DOHH2 (cell line): ENCODE results near the gene TANC1.

Experiments used
- H3F3A ChIP-seq: fragments of 200-600 bp; sonication (generic), shearing (Covaris generic); 2 replicates; pipeline ENCODE4 v1.6.0; 2016; ENCODE audit warnings: antibody characterized with exemption, mild to moderate bottlenecking; ENCODE audit not compliant: control insufficient read depth, insufficient read depth
- H3K27ac ChIP-seq: fragments of 200-600 bp; sonication (generic); 2 replicates; pipeline ENCODE4 v1.5.1; 2014; ENCODE audit warnings: low read depth, mild to moderate bottlenecking, low read length, moderate library complexity
- H3K27me3 ChIP-seq: fragments of 200-600 bp; sonication (generic); 2 replicates; pipeline ENCODE4 v1.6.1; 2014; ENCODE audit warnings: mild to moderate bottlenecking, low read length, mixed read lengths; ENCODE audit not compliant: control insufficient read depth
- H3K36me3 ChIP-seq: fragments of 200-600 bp; sonication (generic); 2 replicates; pipeline ENCODE4 v1.6.1; 2014; ENCODE audit warnings: mild to moderate bottlenecking, low read length, moderate library complexity, mixed read lengths; ENCODE audit not compliant: control insufficient read depth
- H3K4me1 ChIP-seq: fragments of 200-600 bp; sonication (generic); 2 replicates; pipeline ENCODE4 v1.6.1; 2014; ENCODE audit warnings: mild to moderate bottlenecking, low read length, mixed read lengths; ENCODE audit not compliant: control insufficient read depth
- H3K4me2 ChIP-seq: fragments of 200-600 bp; sonication (generic); 2 replicates; pipeline ENCODE4 v1.6.0; 2014; ENCODE audit warnings: mild to moderate bottlenecking, low read length, moderate library complexity
- H3K4me3 ChIP-seq: fragments of 200-600 bp; sonication (generic); 2 replicates; pipeline ENCODE4 v1.5.1; 2014; ENCODE audit warnings: mild to moderate bottlenecking, low read length, mixed read lengths
- H3K79me2 ChIP-seq: fragments of 200-600 bp; sonication (generic); 2 replicates; pipeline ENCODE4 v1.6.1; 2014; ENCODE audit warnings: mild to moderate bottlenecking, low read length, mixed read lengths; ENCODE audit not compliant: control insufficient read depth
- H3K9me2 ChIP-seq: fragments of 200-600 bp; sonication (generic); replicated peaks from 2 replicates; pipeline ENCODE4 v1.6.1; 2014; ENCODE audit warnings: mild to moderate bottlenecking, low read length, mixed read lengths; ENCODE audit not compliant: control insufficient read depth
- H3K9me3 ChIP-seq: fragments of 200-600 bp; sonication (generic); 2 replicates; pipeline ENCODE4 v1.6.1; 2014; ENCODE audit warnings: antibody characterized with exemption, low read length, mixed read lengths; ENCODE audit not compliant: control insufficient read depth, insufficient read depth
- H4K20me1 ChIP-seq: fragments of 200-600 bp; sonication (generic); 2 replicates; pipeline ENCODE4 v1.6.0; 2014; ENCODE audit warnings: low read depth, mild to moderate bottlenecking, antibody characterized with exemption, low read length, moderate library complexity; ENCODE audit not compliant: control insufficient read depth, insufficient read depth
- CTCF ChIP-seq: fragments of 200-600 bp; sonication (generic); IDR thresholded peaks from one replicate; pipeline ENCODE4 v1.5.1; 2014; ENCODE audit warnings: antibody characterized with exemption, mild to moderate bottlenecking, low read depth, low read length; ENCODE audit not compliant: poor library complexity, severe bottlenecking
- EZH2phosphoT487 ChIP-seq: fragments of 200-600 bp; sonication (generic); IDR thresholded peaks from 2 replicates; pipeline ENCODE4 v1.6.1; 2017; ENCODE audit warnings: borderline replicate concordance, mild to moderate bottlenecking, antibody characterized with exemption, low read length, moderate library complexity, mixed read lengths

The TANC1 gene

GRCh38 chr2:158928515-158928914 is 39.9 kb upstream of the TANC1 start:
- H3K9me3 ChIP-seq: no peaks in the 10 kb centered on the region
- H4K20me1 ChIP-seq: no peaks in the 10 kb centered on the region
- TF ChIP-seq EZH2phosphoT487 (no peak), CTCF (no peak)
- H3K79me2 ChIP-seq: no peaks in the 10 kb centered on the region
- H3K36me3 ChIP-seq: no peaks in the 10 kb centered on the region
- H3K27ac ChIP-seq: no peak overlapping the region
- no peak overlapping the region for H3K4me3 ChIP-seq
- no peaks in the 10 kb centered on the region for H3K27me3 ChIP-seq
- no peaks in the 10 kb centered on the region for H3F3A ChIP-seq
- H3K9me2 ChIP-seq: no peaks in the 10 kb centered on the region
- H3K4me2 ChIP-seq: no peak overlapping the region
- H3K4me1 ChIP-seq: no peaks in the 10 kb centered on the region

- no peaks in the 10 kb centered on the region for H3K27me3 ChIP-seq
- TF ChIP-seq EZH2phosphoT487: no peak
- no peak for TF ChIP-seq CTCF
- H3F3A ChIP-seq: no peaks in the 10 kb centered on the region
- no peaks in the 10 kb centered on the region for H3K36me3 ChIP-seq
- no peaks in the 10 kb centered on the region for H3K9me2 ChIP-seq
- no peak overlapping the region for H3K4me3 ChIP-seq
- no peaks in the 10 kb centered on the region for H4K20me1 ChIP-seq
- no peaks in the 10 kb centered on the region for H3K9me3 ChIP-seq
- no peaks in the 10 kb centered on the region for H3K4me1 ChIP-seq
- H3K4me2 ChIP-seq: no peak overlapping the region
- H3K27ac ChIP-seq: no peak overlapping the region
- H3K79me2 ChIP-seq: no peaks in the 10 kb centered on the region
Measured at GRCh38 chr2:158928965-158929364, 39.5 kb upstream of the TANC1 start.

GRCh38 chr2:158931572-158931971 is 36.9 kb upstream of the TANC1 start:
- Histone ChIP-seq H3F3A (no peaks in the 10 kb centered on the region), H3K9me2 (no peaks in the 10 kb centered on the region), H3K4me2 (no peak overlapping the region), H3K27ac (no peak overlapping the region), H3K9me3 (no peaks in the 10 kb centered on the region), H3K27me3 (no peaks in the 10 kb centered on the region), H3K36me3 (no peaks in the 10 kb centered on the region), H3K4me1 (no peaks in the 10 kb centered on the region), H4K20me1 (no peaks in the 10 kb centered on the region), H3K79me2 (no peaks in the 10 kb centered on the region), H3K4me3 (no peak overlapping the region)
- TF ChIP-seq EZH2phosphoT487: no peak
- no peak for TF ChIP-seq CTCF
